ENCODE data around the gene ANXA10.

DNA sequence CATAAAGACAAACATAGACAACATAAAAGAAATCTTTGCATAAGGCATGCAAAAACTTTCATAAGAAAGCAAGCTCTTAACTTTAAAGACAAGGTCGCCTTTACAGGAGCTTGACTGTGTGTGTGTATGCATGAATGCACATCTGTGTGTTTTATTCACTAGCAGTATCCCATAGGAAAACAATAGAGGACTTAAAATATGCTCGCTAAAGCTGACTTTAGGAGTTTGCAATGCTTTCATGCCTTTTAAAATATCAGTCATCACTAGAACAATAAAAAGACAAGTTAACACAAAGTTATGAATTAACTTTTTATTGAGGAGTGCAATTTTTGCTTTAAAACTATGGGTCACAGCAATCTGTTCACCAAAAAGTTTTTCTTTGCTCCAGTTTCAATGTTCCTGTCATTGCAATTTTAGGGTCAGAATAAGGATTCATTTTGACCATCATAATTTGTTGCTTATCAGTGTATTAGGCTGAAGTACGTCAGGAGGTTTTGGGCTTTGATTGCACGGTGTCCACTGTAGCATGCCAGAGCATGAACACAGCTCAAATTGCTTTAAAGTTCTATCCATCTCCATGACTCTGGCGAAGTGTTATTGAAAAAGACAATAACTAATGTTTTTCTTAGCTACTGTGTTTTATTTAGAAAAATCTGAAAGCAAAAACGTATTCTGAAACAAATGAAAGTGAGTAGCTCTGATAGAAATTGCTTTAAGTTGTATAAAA lies 36.9 kb downstream of the ANXA10 start:
- TF ChIP-seq BRCA1 (IDR thresholded peaks at IDR 0.05; ENCODE audit: low read depth, low read length) (no peak), EZH2 (IDR thresholded peaks at IDR 0.05; ENCODE audit: low read depth, low read length, severe bottlenecking) (no peak), RNF2 (IDR thresholded peaks at IDR 0.05; ENCODE audit: borderline replicate concordance, low read depth, low read length, missing control alignments, poor library complexity, severe bottlenecking) (no peak), RAD21 (IDR thresholded peaks at IDR 0.05 in 1 of 2, conservative IDR thresholded peaks at IDR 0.05 in 1 of 2; ENCODE audit: low read depth in 2 of 2, low read length in 2 of 2) (no peak)
- TF ChIP-seq, protein P1, sequence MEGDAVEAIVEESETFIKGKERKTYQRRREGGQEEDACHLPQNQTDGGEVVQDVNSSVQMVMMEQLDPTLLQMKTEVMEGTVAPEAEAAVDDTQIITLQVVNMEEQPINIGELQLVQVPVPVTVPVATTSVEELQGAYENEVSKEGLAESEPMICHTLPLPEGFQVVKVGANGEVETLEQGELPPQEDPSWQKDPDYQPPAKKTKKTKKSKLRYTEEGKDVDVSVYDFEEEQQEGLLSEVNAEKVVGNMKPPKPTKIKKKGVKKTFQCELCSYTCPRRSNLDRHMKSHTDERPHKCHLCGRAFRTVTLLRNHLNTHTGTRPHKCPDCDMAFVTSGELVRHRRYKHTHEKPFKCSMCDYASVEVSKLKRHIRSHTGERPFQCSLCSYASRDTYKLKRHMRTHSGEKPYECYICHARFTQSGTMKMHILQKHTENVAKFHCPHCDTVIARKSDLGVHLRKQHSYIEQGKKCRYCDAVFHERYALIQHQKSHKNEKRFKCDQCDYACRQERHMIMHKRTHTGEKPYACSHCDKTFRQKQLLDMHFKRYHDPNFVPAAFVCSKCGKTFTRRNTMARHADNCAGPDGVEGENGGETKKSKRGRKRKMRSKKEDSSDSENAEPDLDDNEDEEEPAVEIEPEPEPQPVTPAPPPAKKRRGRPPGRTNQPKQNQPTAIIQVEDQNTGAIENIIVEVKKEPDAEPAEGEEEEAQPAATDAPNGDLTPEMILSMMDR (IDR thresholded peaks at IDR 0.05; ENCODE audit: control extremely low read depth in 1 of 3, insufficient read depth in 1 of 3, low read depth in 1 of 3, low read length in 3 of 3): no peak
- TF ChIP-seq, protein P2, sequence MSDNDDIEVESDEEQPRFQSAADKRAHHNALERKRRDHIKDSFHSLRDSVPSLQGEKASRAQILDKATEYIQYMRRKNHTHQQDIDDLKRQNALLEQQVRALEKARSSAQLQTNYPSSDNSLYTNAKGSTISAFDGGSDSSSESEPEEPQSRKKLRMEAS (IDR thresholded peaks at IDR 0.05): no peak

All from H1 (cell line).